K562 (cell line): ENCODE results near the gene ARSA.

Experiments
- ARID3A ChIP-seq: IDR thresholded peaks from 2 replicates; pipeline ENCODE4 v1.6.1; 2012; ENCODE audit warnings: low read depth, low read length, improper control_type of control experiment, borderline replicate concordance
- HCFC1 ChIP-seq: IDR thresholded peaks from 2 replicates; pipeline ENCODE4 v1.6.1; 2012; ENCODE audit warnings: low read depth, low read length, improper control_type of control experiment
- HINFP ChIP-seq: fragments of 450-650 bp; conservative IDR thresholded peaks from 2 replicates; pipeline ENCODE4 v1.6.1; 2016; ENCODE audit warnings: missing genetic modification characterization, low read depth, mild to moderate bottlenecking, control low read depth, missing compliant biosample characterization
- HNRNPUL1 ChIP-seq: fragments of 200-400 bp; formaldehyde crosslinking; IDR thresholded peaks from 2 replicates; pipeline ENCODE4 v1.6.1; 2017; ENCODE audit warnings: low read length
- MAX ChIP-seq: sonication (generic); formaldehyde crosslinking; IDR thresholded peaks from 2 replicates; pipeline ENCODE4 v1.9.0; 2022; ENCODE audit warnings: mild to moderate bottlenecking, missing genetic modification reagents
- MTA1 ChIP-seq: fragments of 450-650 bp; IDR thresholded peaks from 2 replicates; pipeline ENCODE4 v1.6.1; 2017; ENCODE audit warnings: borderline replicate concordance
- SMC3 ChIP-seq: conservative IDR thresholded peaks from 2 replicates; pipeline ENCODE4 v1.6.1; 2011; ENCODE audit warnings: low read depth, low read length, improper control_type of control experiment; ENCODE audit not compliant: insufficient read depth
- TEAD4 ChIP-seq, 2 experiments: sonication (generic) in 1 of 2; formaldehyde crosslinking in 1 of 2; IDR thresholded peaks; 2 replicates each; pipeline versions ENCODE4 v1.6.1 to v1.8.0; 2012 to 2022; ENCODE audit warnings: borderline replicate concordance in 1 of 2, inconsistent platforms in 1 of 2, low read length in 1 of 2, mild to moderate bottlenecking in 1 of 2, missing genetic modification reagents in 1 of 2
- ZBTB49 ChIP-seq: sonication (generic); formaldehyde crosslinking; IDR thresholded peaks from 2 replicates; pipeline ENCODE4 v1.8.0; 2022; ENCODE audit warnings: missing genetic modification reagents, mild to moderate bottlenecking, borderline replicate concordance

- TF ChIP-seq HINFP (tag) (no peak), HNRNPUL1 (no peak), TEAD4 (IDR thresholded peaks at IDR 0.05; ENCODE audit: low read length) (no peak), TEAD4 (CRISPR knock-in tag; IDR thresholded peaks at IDR 0.05; ENCODE audit: borderline replicate concordance) (no peak), MAX (CRISPR knock-in tag) (no peak), ZBTB49 (CRISPR knock-in tag) (no peak), ARID3A (no peak), MTA1 (no peak), HCFC1 (no peak), SMC3 (no peak)
Measured at GRCh38 chr22:50600538-50600937, 27.4 kb downstream of the ARSA start, which contains the start of gene MAPK8IP2.
